Measurements from ENCODE around the gene FMO4.

DNA sequence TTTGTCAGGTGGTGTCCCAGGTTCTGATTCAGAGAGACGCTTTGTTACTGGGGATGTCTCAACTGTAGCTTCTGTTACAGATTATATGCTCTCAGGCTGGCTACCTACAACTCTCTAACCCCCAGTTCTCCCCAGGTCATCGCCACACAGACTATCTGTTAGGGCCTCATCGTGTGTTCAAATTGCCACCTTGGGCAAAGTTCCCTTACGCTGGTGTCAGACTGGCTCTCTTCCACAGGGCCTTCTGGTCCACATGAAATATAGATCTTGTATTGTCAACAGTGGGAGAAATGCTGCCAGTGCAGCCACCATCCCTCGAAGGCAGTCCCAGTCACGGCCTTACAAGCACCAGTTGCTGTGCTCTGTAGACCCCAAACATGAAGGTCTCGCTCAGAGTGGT is 15.3 kb downstream of the FMO4 start:
- TF ChIP-seq, protein P1, sequence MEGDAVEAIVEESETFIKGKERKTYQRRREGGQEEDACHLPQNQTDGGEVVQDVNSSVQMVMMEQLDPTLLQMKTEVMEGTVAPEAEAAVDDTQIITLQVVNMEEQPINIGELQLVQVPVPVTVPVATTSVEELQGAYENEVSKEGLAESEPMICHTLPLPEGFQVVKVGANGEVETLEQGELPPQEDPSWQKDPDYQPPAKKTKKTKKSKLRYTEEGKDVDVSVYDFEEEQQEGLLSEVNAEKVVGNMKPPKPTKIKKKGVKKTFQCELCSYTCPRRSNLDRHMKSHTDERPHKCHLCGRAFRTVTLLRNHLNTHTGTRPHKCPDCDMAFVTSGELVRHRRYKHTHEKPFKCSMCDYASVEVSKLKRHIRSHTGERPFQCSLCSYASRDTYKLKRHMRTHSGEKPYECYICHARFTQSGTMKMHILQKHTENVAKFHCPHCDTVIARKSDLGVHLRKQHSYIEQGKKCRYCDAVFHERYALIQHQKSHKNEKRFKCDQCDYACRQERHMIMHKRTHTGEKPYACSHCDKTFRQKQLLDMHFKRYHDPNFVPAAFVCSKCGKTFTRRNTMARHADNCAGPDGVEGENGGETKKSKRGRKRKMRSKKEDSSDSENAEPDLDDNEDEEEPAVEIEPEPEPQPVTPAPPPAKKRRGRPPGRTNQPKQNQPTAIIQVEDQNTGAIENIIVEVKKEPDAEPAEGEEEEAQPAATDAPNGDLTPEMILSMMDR (IDR thresholded peaks at IDR 0.05; ENCODE audit: low read length), result no peak
- TF ChIP-seq EZH2 (optimal IDR thresholded peaks at IDR 0.05; ENCODE audit: low read depth, low read length), result no peak
